ENCODE measurements around the gene ZRANB1.

ZRANB1 gene

GRCh38 chr10:125014836-125015355, 73.0 kb downstream of the ZRANB1 start:
- TF ChIP-seq GLIS3 (CRISPR knock-in tag; IDR thresholded peaks at IDR 0.05) (no peak), ZC3H10 (CRISPR knock-in tag; IDR thresholded peaks at IDR 0.05) (no peak), ZFP30 (CRISPR knock-in tag; IDR thresholded peaks at IDR 0.05) (no peak), ZNF8 (CRISPR knock-in tag; IDR thresholded peaks at IDR 0.05) (no peak), TSHZ2 (CRISPR knock-in tag; IDR thresholded peaks at IDR 0.05) (no peak), CREB5 (CRISPR knock-in tag; IDR thresholded peaks at IDR 0.05; ENCODE audit: low read depth) (no peak), CSRNP3 (CRISPR knock-in tag; IDR thresholded peaks at IDR 0.05) (no peak), SNAI2 (CRISPR knock-in tag; IDR thresholded peaks at IDR 0.05) (no peak), ISL1 (CRISPR knock-in tag; IDR thresholded peaks at IDR 0.05) (no peak), RARB (CRISPR knock-in tag; IDR thresholded peaks at IDR 0.05) (no peak), POU6F1 (CRISPR knock-in tag; IDR thresholded peaks at IDR 0.05; ENCODE audit: borderline replicate concordance, low read depth) (no peak), OSR1 (CRISPR knock-in tag; IDR thresholded peaks at IDR 0.05) (no peak), PATZ1 (CRISPR knock-in tag; IDR thresholded peaks at IDR 0.05; ENCODE audit: borderline replicate concordance) (no peak)
- ATAC-seq: no peak

- TF ChIP-seq ARNTL (CRISPR knock-in tag; IDR thresholded peaks at IDR 0.05; ENCODE audit: borderline replicate concordance, low read depth): no peak
- peak; percentile 39; the same call in 1 of the 2 replicates for TF ChIP-seq TSHZ2 (CRISPR knock-in tag; IDR thresholded peaks at IDR 0.05)
- TF ChIP-seq TCF4 (CRISPR knock-in tag; IDR thresholded peaks at IDR 0.05; ENCODE audit: borderline replicate concordance): peak; percentile 75
- ATAC-seq: peak; percentile 28; the same call in 2 of the 3 replicates
Measured at GRCh38 chr10:125015356-125015944, 73.5 kb downstream of the ZRANB1 start.

GRCh38 chr10:125016123-125016522, 74.2 kb downstream of the ZRANB1 start:
- no peak for ATAC-seq
- TF ChIP-seq ISL1 (CRISPR knock-in tag; IDR thresholded peaks at IDR 0.05): no peak
- no peak for TF ChIP-seq ESRRG (CRISPR knock-in tag; IDR thresholded peaks at IDR 0.05)
- TF ChIP-seq SNAI2 (CRISPR knock-in tag; IDR thresholded peaks at IDR 0.05): no peak
- TF ChIP-seq CSRNP3 (CRISPR knock-in tag; IDR thresholded peaks at IDR 0.05): no peak
- no peak for TF ChIP-seq ARNTL (CRISPR knock-in tag; IDR thresholded peaks at IDR 0.05; ENCODE audit: borderline replicate concordance, low read depth)
- no peak for TF ChIP-seq BACH2 (CRISPR knock-in tag; IDR thresholded peaks at IDR 0.05; ENCODE audit: borderline replicate concordance)
- TF ChIP-seq PATZ1 (CRISPR knock-in tag; IDR thresholded peaks at IDR 0.05; ENCODE audit: borderline replicate concordance): no peak
- no peak for TF ChIP-seq PPARA (CRISPR knock-in tag; IDR thresholded peaks at IDR 0.05; ENCODE audit: borderline replicate concordance)

Measured in SK-N-SH treated with all-trans-retinoic acid at 6 μM for 48 hours (cell line).